Mucosa of stomach (tissue), 1 donor: ENCODE measurements around the gene CABP4.
"Not testable (repeated sequence)": the region's sequence is repeated elsewhere in the genome, so short reads cannot be mapped to it uniquely, and the experiment has no call there.

Experiments
- H3K27me3 ChIP-seq: one replicate; pipeline ENCODE4 v1.7.0; 2013; ENCODE audit warnings: mild to moderate bottlenecking, low read length; ENCODE audit not compliant: control insufficient read depth, insufficient read depth
- H3K36me3 ChIP-seq: one replicate; pipeline ENCODE4 v1.7.0; 2013; ENCODE audit warnings: low read length; ENCODE audit not compliant: control insufficient read depth, insufficient read depth
- H3K4me1 ChIP-seq: one replicate; pipeline ENCODE4 v1.7.0; 2013; ENCODE audit warnings: mild to moderate bottlenecking, low read length; ENCODE audit not compliant: control insufficient read depth, insufficient read depth
- H3K4me3 ChIP-seq: one replicate; pipeline ENCODE4 v1.7.0; 2013; ENCODE audit warnings: low read length
- H3K9ac ChIP-seq: one replicate; pipeline ENCODE4 v1.7.0; 2013; ENCODE audit warnings: mild to moderate bottlenecking, low read length, moderate library complexity
- H3K9me3 ChIP-seq: one replicate; pipeline ENCODE4 v1.7.0; 2013; ENCODE audit warnings: mild to moderate bottlenecking, low read length, moderate library complexity; ENCODE audit not compliant: control insufficient read depth
- donor health status: Pancreatic carcinoma.

The CABP4 gene

DNA sequence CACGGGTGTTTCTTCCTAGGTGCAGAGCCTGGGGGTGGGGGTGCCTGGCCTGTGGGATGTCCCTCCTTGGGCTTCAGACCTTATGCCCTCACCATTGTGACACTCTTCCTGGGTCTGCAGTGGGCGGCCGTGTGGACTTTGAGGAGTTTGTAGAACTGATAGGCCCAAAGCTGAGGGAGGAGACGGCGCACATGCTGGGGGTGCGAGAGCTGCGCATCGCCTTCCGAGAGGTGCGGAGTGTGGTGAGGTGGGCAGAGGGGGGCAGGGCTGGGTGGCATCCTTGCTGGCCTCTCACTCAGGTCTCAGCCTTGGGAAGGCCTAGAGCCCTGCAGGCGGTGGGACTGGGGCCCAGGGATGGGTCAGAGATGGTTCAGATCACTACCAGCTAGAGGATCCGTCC lies 2.3 kb downstream of the CABP4 start:
- Histone ChIP-seq H3K9me3 (no peaks in the 10 kb centered on the region), H3K27me3 (peaks cover 5% of the 10 kb centered on the region), H3K4me1 (peaks cover 7% of the 10 kb centered on the region), H3K9ac (no peak overlapping the region), H3K36me3 (no peaks in the 10 kb centered on the region), H3K4me3 (no peak overlapping the region)

DNA sequence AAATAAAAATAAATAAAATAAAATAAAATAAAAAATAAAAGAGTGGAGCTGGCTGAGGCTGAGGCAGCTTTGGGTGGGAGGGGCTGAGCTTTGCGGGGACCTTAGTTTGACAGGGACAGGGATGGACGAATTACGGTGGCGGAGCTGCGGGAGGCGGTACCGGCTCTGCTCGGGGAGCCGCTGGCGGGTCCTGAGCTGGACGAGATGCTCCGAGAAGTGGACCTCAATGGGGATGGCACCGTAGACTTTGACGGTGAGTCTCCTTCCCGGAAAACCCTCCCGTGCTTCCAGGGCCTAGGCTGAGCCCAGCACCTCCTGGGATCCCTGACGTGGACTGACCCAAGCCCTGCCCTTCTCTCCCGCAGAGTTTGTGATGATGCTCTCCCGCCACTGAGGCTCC lies 3.1 kb downstream of the CABP4 start:
- Histone ChIP-seq H3K27me3 (peaks cover 5% of the 10 kb centered on the region), H3K4me1 (peaks cover 4% of the 10 kb centered on the region), H3K36me3 (no peaks in the 10 kb centered on the region), H3K9ac (no peak overlapping the region), H3K9me3 (no peaks in the 10 kb centered on the region), H3K4me3 (no peak overlapping the region)

DNA sequence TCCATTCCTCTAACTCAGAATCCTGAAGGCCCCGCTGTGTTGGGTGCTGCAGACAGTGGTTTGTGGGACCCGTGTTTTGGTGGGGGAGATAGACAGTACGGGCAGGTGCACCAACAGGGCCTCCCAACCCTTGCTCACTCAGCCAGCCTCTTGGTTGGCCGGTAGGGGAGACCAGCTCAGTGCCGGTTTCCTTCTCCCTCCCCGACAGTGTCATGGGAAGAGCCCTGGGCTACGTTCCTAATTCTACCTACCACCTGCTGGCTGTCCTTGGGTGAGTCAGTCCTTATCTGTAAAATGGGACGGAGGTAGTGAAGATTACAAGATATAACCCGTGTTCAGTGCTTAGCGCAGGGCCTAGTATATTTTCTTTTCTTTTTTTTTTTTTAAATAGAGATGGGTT lies 8.0 kb downstream of the CABP4 start:
- H3K4me1 ChIP-seq = peaks cover 41% of the 10 kb centered on the region
- no peaks in the 10 kb centered on the region for H3K9me3 ChIP-seq

DNA sequence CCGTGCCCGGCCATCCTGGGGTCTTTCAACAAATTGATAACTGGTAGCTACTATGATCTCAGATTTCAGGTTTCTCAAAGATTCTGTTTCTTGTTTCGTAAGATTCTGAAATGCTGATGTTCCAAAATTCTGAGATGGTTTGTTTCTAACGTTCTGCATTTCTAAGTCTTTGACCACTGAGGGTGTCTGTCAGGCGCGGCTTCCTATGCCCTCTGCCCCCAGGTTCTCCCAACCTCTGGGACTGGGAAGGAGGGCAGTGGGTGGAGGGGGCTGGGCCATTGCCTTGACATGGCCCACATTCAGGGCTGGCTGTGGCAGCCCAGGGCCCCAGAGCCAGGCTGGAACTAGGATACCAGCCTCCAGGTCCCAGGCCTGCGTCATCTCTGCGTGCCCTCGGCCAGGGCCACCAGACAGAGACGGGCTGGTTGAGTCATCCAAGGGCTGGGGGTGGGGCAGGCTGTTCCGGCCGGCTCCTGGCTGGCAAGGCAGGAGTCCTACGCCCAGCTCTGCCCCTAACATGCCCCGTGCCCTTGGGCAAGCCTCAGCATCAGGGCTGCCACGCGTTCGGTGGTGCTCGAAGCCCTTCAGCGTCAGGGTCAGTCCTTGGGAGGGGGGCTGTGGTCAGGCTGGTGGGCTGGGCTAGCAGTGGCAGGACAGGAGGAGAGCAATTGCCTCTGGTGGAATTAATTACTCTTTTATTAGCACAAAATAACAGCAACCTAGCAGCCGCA lies 8.7 kb downstream of the CABP4 start:
- H3K9me3 ChIP-seq = no peaks in the 10 kb centered on the region
- H3K36me3 ChIP-seq = no peaks in the 10 kb centered on the region
- peak overlapping the region; percentile 97 for H3K9ac ChIP-seq
- H3K4me3 ChIP-seq = no peak overlapping the region
- H3K27me3 ChIP-seq = no peaks in the 10 kb centered on the region
- peaks cover 44% of the 10 kb centered on the region for H3K4me1 ChIP-seq

More for the DNA sequence above, 8.0 kb downstream of the CABP4 start:
- no peaks in the 10 kb centered on the region for H3K36me3 ChIP-seq
- H3K4me3 ChIP-seq = no peak overlapping the region
- H3K9ac ChIP-seq = no peak overlapping the region
- H3K27me3 ChIP-seq = no peaks in the 10 kb centered on the region

DNA sequence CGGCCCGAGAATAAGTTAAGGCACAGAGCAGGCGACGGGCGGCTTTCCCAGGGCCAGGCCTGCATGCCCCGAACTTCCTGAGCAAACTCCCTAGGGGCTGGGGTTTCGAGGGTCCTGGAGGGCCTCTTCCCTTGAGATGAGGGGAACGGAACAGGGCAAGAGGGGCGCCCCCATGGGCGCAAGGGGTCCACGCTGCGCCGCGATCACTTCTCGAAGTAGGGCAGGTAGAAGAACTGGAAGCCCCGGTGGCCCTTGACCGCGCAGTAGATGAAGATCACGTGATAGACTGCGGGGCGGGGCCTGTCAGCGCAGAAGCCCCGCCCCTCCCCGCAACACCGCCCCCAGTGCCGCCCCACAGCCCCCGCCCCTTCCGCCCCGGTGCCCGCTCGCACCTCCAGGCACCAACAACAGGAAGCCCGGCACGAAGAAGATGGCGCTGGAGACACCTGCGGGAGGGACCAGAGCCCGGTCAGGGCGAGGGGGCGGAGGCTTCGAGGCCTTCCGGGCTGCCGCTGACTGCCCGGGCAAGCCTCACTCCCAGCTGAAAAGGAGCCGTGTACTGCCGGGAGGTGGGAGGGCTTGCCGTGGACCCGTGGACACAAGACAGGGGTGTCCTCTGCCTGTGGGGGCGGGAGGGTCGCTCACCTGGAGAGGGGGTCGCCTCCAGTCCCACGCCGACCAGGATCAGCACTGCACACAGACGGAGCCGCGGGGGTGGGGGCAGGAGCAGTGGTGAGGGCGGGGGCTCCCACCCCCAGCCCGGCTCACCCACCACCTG lies 9.4 kb downstream of the CABP4 start:
- H3K9ac ChIP-seq = peak overlapping the region; percentile 97
- H3K27me3 ChIP-seq = no peaks in the 10 kb centered on the region
- no peaks in the 10 kb centered on the region for H3K36me3 ChIP-seq
- no peaks in the 10 kb centered on the region for H3K9me3 ChIP-seq
- peak overlapping the region; percentile 90 for H3K4me3 ChIP-seq
- H3K4me1 ChIP-seq = peaks cover 48% of the 10 kb centered on the region

DNA sequence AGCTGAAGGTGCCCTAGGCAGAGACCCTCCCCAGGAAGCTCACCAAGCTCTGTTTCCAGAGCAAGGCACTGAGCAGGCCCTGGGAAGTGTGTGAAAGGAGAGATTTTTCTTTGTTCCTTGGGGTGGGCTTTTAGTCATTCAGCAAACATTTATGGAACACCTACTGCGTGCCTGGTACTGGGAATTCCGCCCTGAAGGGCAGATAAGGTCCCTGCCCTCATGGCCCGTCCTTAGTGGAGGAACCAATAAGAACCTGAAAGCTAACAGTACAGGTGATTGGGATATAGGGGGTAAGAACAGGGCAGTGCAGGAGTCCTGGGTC lies 10.0 kb downstream of the CABP4 start:
- peak overlapping the region; percentile 90 for H3K4me3 ChIP-seq
- H3K4me1 ChIP-seq = peaks cover 50% of the 10 kb centered on the region
- no peaks in the 10 kb centered on the region for H3K27me3 ChIP-seq
- H3K9ac ChIP-seq = peak overlapping the region; percentile 97
- H3K9me3 ChIP-seq = no peaks in the 10 kb centered on the region
- no peaks in the 10 kb centered on the region for H3K36me3 ChIP-seq

DNA sequence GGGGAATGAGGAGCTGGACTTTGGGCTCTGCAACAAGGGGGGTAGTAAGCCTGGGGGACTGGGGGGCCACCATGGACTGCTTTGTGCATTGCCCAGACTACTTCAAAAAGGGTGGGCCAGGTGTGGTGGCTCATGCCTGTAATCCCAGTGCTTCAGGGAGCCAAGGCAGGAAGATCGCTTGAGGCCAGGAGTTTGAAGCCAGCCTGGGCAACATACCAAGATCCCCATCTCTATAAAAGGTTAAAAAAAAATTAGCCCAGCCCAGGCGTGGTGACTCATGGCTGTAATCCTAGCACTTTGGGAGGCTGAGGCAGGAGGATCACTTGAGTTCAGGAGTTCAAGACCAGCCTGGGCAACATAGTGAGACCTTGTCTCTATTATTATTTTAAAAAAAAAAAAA lies 10.4 kb downstream of the CABP4 start:
- H3K4me1 ChIP-seq = peaks cover 50% of the 10 kb centered on the region
- H3K9me3 ChIP-seq, H3K27me3 ChIP-seq, H3K36me3 ChIP-seq: not testable (repeated sequence)
- H3K9ac ChIP-seq = peak overlapping the region; percentile 97
- H3K4me3 ChIP-seq = peak overlapping the region; percentile 90

DNA sequence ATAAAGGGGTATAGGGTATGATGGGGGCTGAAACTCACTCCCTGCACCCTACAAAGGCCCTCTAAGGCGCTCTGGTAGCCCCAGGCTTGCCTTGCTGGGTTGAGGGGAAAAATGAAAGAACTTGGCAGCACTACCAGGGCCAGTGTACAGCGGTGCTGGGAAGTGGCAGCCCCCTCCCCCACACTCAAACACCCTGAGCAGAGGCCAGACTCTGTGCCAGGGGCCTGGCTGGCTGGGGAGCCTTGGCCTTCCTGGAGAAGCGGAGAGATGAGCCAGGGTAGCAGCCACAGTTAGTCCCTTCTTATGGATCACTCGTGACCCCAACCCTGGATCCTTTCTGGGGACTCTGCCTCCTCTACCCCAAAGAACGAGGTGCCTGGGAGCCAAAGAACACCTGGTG lies 11.2 kb downstream of the CABP4 start:
- Histone ChIP-seq H3K9ac (no peak overlapping the region), H3K9me3 (no peaks in the 10 kb centered on the region), H3K4me3 (no peak overlapping the region), H3K4me1 (peaks cover 50% of the 10 kb centered on the region), H3K27me3 (no peaks in the 10 kb centered on the region), H3K36me3 (no peaks in the 10 kb centered on the region)

DNA sequence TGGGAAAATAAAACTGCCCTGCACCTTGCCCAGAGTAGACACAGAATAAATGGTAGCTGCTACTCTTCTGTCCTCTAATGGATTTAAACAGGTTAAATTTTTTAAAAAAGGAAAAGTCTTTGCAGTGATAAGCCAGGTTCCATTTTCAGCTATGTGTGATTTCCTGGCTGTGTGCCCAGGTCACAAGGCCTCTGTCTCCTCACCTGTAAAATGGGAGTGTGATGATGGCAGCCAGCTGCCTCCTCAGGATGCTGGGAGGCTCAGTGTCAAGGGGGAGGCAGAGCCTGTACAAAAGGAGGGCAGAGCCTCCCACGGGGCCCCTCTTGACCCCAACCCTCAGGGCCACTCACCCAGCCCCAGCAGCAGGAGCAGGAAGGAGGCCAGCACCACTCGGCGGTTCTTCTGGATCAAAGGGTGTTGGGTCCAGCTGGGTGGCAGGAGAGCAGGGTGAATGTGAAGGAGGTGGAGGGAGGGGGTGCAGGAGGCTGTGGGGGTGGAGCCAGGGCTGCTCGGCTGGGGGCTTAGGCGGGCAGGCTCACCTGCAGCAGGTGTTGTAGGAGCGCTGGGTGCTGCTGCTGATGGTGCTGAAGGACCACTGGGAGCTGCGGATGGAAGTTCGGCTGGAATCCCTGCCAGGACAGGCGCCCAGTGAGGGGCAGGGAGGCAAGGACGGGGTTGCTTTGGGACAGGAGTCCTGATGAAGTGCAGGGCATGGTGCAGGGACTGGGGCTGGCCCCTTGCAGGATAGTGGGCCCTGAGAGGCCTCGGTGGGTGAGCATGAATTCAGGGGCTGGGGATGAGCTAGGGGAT lies 12.0 kb downstream of the CABP4 start:
- Histone ChIP-seq H3K9me3 (no peaks in the 10 kb centered on the region), H3K9ac (peak overlapping the region; percentile 88), H3K27me3 (no peaks in the 10 kb centered on the region), H3K4me1 (peaks cover 50% of the 10 kb centered on the region), H3K4me3 (peak overlapping the region; percentile 80), H3K36me3 (no peaks in the 10 kb centered on the region)

DNA sequence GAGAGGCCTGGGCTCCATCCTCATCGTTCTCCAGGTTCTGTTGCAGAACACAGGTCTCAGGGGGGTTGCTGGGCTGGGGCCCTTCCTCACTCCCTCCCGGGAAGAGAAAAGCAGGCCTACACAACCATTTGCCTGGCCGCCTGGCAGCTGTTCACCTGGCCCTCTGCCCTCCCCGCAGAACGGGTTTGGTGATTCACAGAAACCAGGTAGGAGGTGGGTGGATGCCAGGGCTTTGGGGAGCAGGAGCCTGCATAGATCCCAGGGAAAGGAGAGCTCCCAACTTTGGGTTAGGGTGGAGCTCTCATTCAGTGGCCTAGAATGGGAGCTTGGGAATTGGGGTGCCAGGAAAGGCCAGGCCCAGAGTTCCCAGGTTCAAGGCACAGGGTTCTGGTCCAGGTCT lies 12.9 kb downstream of the CABP4 start:
- Histone ChIP-seq H3K9me3 (no peaks in the 10 kb centered on the region), H3K9ac (peak overlapping the region; percentile 88), H3K4me3 (peak overlapping the region; percentile 80), H3K27me3 (no peaks in the 10 kb centered on the region), H3K36me3 (no peaks in the 10 kb centered on the region), H3K4me1 (peaks cover 48% of the 10 kb centered on the region)

DNA sequence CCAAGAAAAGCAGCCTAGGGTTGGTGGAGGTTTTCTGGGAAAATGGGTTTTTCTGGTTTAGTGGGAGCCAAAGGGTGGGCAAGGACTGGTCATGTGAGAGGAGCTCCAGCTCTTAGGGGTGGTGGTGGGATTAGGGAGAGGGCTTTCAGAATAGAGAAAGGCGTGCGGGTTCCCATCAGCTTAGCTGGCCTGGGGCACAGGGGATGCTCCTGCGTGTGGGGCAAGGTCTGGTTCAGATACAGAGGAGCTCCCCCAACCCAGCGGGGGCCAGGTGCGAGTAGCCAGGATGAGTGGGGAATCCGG lies 13.3 kb downstream of the CABP4 start:
- Histone ChIP-seq H3K4me1 (peaks cover 44% of the 10 kb centered on the region), H3K9ac (peak overlapping the region; percentile 88), H3K9me3 (no peaks in the 10 kb centered on the region)

More for the DNA sequence above, 13.3 kb downstream of the CABP4 start:
- Histone ChIP-seq H3K27me3 (no peaks in the 10 kb centered on the region), H3K4me3 (peak overlapping the region; percentile 80), H3K36me3 (no peaks in the 10 kb centered on the region)
